Hepatocyte (in vitro differentiated cells): ENCODE data around the gene GLT8D1. TPM values are rescaled to one million over a fixed set of nuclear protein-coding genes. Genes with fewer than 3 reads are reported as not detected.
A peak's percentile ranks its signal among the peaks of the same experiment; 100 is the strongest.
"Not testable (repeated sequence)": the region's sequence is repeated elsewhere in the genome, so short reads cannot be mapped to it uniquely, and the experiment has no call there.

Source experiments
- DNase-seq: peaks from one replicate; pipeline ENCODE4 v3.0.0-alpha.2; 2016; ENCODE audit warnings: low spot score
- H2AFZ ChIP-seq: fragments of 200-600 bp; sonication (generic); 2 replicates; pipeline ENCODE4 v1.6.0; 2016; ENCODE audit warnings: antibody characterized with exemption, mild to moderate bottlenecking
- H3K27ac ChIP-seq: fragments of 200-600 bp; sonication (generic); 2 replicates; pipeline ENCODE4 v1.5.1; 2016; ENCODE audit warnings: mild to moderate bottlenecking
- H3K27me3 ChIP-seq: fragments of 200-600 bp; sonication (generic); 2 replicates; pipeline ENCODE4 v1.6.1; 2016
- H3K36me3 ChIP-seq: fragments of 200-600 bp; sonication (generic); replicated peaks from 2 replicates; pipeline ENCODE4 v1.5.1; 2016; ENCODE audit warnings: low read depth; ENCODE audit not compliant: insufficient read depth
- H3K4me1 ChIP-seq: fragments of 200-600 bp; sonication (generic); 2 replicates; pipeline ENCODE4 v1.5.1; 2016; ENCODE audit warnings: mild to moderate bottlenecking, moderate library complexity; ENCODE audit not compliant: insufficient read depth
- H3K4me2 ChIP-seq: fragments of 200-600 bp; sonication (generic); 2 replicates; pipeline ENCODE4 v1.6.0; 2016
- H3K4me3 ChIP-seq: fragments of 200-600 bp; sonication (generic); 2 replicates; pipeline ENCODE4 v1.5.1; 2016; ENCODE audit warnings: mild to moderate bottlenecking
- H3K79me2 ChIP-seq: fragments of 200-600 bp; sonication (generic); 2 replicates; pipeline ENCODE4 v1.6.0; 2017; ENCODE audit warnings: mild to moderate bottlenecking
- H3K9me2 ChIP-seq: fragments of 200-600 bp; sonication (generic); replicated peaks from 2 replicates; pipeline ENCODE4 v1.6.0; 2017; ENCODE audit warnings: mild to moderate bottlenecking; ENCODE audit not compliant: insufficient read depth
- H3K9me3 ChIP-seq: fragments of 200-600 bp; sonication (generic); 2 replicates; pipeline ENCODE4 v1.5.1; 2016; ENCODE audit warnings: low read depth, mild to moderate bottlenecking
- H4K20me1 ChIP-seq: fragments of 200-600 bp; sonication (generic); 2 replicates; pipeline ENCODE4 v1.6.0; 2016; ENCODE audit warnings: mild to moderate bottlenecking; ENCODE audit not compliant: insufficient read depth, poor library complexity, severe bottlenecking
- EZH2 ChIP-seq: fragments of 200-600 bp; sonication (generic); IDR thresholded peaks from 2 replicates; pipeline ENCODE4 v1.6.1; 2016; ENCODE audit warnings: antibody characterized with exemption, mild to moderate bottlenecking, borderline replicate concordance
- EZH2phosphoT487 ChIP-seq: fragments of 200-600 bp; sonication (generic); IDR thresholded peaks from one replicate; pipeline ENCODE4 v1.6.1; 2018; ENCODE audit warnings: antibody characterized with exemption, mild to moderate bottlenecking, low read depth, moderate library complexity; ENCODE audit not compliant: unreplicated experiment, severe bottlenecking
- WGBS: methylation state at CpG from one replicate; pipeline ENCODE4 v1.1.6; 2016; ENCODE audit warnings: low lambda C conversion rate; ENCODE audit errors: missing lambda C conversion rate; 5-methylcytosine and 5-hydroxymethylcytosine counted together
- polyA plus RNA-seq: library from polyadenylated mRNA; unstranded; fragments of >200 nt; fragmentation: Nextera tagmentation; extraction: Ambion mirVana; gene quantifications from 2 replicates; pipeline ENCODE4 v1.2.1, GENCODE V29; 2016
- total RNA-seq: library from RNA; depleted of rRNA; stranded (reverse); fragments of >200 nt; gene quantifications from 2 replicates; pipeline ENCODE4 v1.2.3, GENCODE V29; 2014
- TF ChIP-seq, protein P1 (sequence below): fragments of 200-600 bp; sonication (generic); IDR thresholded peaks from 2 replicates; pipeline ENCODE4 v1.5.1; 2016; ENCODE audit warnings: antibody characterized with exemption, mild to moderate bottlenecking; ENCODE audit not compliant: poor library complexity

The GLT8D1 gene
- total and polyA plus RNA-seq, 2 experiments from 2014 or later = 79.9 to 97.9 TPM

DNA sequence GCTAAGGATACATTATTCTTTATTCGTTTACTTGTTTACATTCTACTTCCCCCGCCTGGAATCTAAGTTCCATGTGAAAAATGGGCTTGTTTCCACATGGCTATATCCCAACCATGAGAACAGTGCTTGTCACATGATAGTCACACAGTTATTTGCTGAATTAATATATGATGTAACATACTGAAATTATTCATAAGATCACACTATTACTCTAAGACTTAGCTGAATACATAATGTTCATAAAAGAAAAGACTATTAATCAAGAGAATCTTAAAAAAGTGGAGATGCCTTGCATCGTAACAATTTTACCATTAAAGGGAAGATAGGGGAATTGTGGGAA lies 26.4 kb downstream of the GLT8D1 start:
- peaks cover 15% of the 10 kb centered on the region for H3K4me1 ChIP-seq
- peaks cover 85% of the 10 kb centered on the region for H3K79me2 ChIP-seq
- no peaks in the 10 kb centered on the region for H3K9me2 ChIP-seq
- H2AFZ ChIP-seq = no peak overlapping the region
- no peak overlapping the region for H3K27ac ChIP-seq
- TF ChIP-seq EZH2 = no peak
- TF ChIP-seq, protein P1, sequence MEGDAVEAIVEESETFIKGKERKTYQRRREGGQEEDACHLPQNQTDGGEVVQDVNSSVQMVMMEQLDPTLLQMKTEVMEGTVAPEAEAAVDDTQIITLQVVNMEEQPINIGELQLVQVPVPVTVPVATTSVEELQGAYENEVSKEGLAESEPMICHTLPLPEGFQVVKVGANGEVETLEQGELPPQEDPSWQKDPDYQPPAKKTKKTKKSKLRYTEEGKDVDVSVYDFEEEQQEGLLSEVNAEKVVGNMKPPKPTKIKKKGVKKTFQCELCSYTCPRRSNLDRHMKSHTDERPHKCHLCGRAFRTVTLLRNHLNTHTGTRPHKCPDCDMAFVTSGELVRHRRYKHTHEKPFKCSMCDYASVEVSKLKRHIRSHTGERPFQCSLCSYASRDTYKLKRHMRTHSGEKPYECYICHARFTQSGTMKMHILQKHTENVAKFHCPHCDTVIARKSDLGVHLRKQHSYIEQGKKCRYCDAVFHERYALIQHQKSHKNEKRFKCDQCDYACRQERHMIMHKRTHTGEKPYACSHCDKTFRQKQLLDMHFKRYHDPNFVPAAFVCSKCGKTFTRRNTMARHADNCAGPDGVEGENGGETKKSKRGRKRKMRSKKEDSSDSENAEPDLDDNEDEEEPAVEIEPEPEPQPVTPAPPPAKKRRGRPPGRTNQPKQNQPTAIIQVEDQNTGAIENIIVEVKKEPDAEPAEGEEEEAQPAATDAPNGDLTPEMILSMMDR = no peak
- TF ChIP-seq EZH2phosphoT487 = no peak
- H4K20me1 ChIP-seq = peaks cover 5% of the 10 kb centered on the region
- H3K9me3 ChIP-seq = no peaks in the 10 kb centered on the region
- 95% methylated on average over 3 of the region's 3 CpGs for whole genome bisulfite sequencing
- H3K36me3 ChIP-seq = no peaks in the 10 kb centered on the region
- H3K4me3 ChIP-seq = no peak overlapping the region
- no peaks in the 10 kb centered on the region for H3K27me3 ChIP-seq
- H3K4me2 ChIP-seq = no peak overlapping the region
- no peak for DNase-seq

DNA sequence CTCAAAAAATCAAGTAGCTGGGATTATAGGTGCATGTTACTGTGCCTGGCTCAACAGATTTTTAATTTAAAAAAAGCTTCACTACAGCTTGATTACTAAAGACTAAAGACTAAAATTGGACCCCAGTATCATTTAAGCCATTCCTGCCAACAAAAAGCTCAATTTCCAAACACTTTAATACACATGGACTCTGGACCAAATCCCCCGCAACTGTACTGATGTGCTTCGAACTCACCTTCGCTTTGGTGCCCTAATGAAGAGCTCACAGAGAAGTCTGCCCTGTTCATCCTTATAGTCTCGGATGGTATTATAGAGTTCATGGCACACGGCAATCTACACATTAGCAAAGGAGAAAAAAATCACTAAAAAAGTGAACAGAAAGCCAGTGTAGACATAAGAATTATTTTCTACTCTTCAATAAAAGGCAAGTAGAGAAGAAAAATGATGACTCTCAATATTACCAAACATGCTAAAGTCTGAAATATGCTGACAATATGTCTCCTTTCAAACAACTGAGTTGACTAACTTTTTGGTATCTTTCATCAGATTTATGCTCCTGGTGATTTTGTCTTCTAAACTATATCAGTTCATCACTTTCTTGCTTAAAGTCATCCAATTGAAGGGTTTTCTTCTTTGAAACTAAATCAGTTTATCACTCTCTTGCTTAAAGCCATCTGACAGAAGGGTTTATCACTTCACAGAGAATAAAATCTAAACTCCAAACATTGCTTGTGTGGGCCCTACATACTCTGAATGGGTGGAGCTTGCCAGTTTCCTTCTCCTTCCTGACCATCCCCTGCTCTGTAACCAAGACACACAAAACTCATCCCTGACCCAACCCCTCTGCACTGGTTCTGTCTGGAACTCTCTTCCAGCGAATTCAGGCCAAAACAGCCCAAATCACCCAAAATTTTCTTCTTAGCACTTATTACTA lies 27.1 kb downstream of the GLT8D1 start:
- Histone ChIP-seq H3K36me3 (no peaks in the 10 kb centered on the region), H3K27ac (no peak overlapping the region), H3K9me2 (no peaks in the 10 kb centered on the region), H3K4me3 (no peak overlapping the region), H4K20me1 (peaks cover 5% of the 10 kb centered on the region), H2AFZ (no peak overlapping the region), H3K4me1 (peaks cover 9% of the 10 kb centered on the region), H3K4me2 (no peak overlapping the region), H3K79me2 (peaks cover 83% of the 10 kb centered on the region), H3K9me3 (no peaks in the 10 kb centered on the region), H3K27me3 (no peaks in the 10 kb centered on the region)
- no peak for TF ChIP-seq EZH2phosphoT487
- TF ChIP-seq, protein P1 = no peak
- no peak for TF ChIP-seq EZH2
- DNase-seq = no peak
- WGBS = 99% methylated on average over 6 of the region's 6 CpGs

DNA sequence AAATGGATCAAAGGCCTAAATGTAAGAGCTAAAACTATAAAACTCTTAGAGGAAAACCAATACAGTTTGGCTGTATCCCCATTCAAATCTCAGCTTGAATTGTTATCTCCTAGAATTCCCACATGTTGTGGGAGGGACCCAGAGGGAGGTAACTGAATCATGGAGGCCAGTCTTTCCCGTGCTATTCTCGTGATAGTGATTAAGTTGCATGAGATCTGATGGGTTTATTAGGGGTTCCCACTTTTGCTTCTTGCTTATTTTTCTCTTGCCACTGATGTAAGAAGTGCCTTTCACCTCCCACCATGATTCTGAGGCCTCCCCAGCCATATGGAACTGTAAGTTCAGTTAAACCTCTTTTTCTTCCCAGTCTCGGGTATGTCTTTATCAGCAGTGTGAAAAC lies 29.4 kb downstream of the GLT8D1 start:
- not testable (repeated sequence) for H3K4me3 ChIP-seq, H4K20me1 ChIP-seq, H3K27ac ChIP-seq, DNase-seq, H3K36me3 ChIP-seq, H3K9me3 ChIP-seq, H3K27me3 ChIP-seq, H2AFZ ChIP-seq, H3K4me1 ChIP-seq, H3K4me2 ChIP-seq, H3K9me2 ChIP-seq
- peaks cover 76% of the 10 kb centered on the region for H3K79me2 ChIP-seq
- 90% methylated on average over 3 of the region's 3 CpGs for WGBS

DNA sequence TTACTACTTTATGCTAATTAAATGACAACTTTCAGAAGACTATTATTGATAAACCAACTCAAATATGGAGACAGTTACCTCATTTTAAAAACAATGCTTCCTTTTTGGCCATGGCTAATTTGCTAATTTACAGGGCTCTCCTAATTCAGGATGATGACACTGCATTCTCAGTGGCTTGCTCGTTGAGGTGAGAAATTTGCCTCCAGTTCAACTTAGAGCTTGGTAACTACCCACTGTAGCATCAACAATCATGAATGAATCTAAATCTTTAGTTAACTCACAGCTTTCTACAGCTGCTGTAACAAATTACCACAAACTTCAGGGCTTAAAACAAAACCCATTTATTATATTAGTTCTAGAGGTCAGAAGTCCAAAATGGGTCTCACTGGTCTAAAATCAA lies 33.9 kb downstream of the GLT8D1 start:
- no peak for TF ChIP-seq EZH2phosphoT487
- no peak for TF ChIP-seq EZH2
- TF ChIP-seq, protein P1 = no peak
- 90% methylated on average over 1 of the region's 1 CpG for WGBS
- H3K27ac ChIP-seq = peak overlapping the region; percentile 66
- peaks cover 47% of the 10 kb centered on the region for H3K79me2 ChIP-seq
- DNase-seq = no peak
- H4K20me1 ChIP-seq = no peaks in the 10 kb centered on the region
- no peak overlapping the region for H2AFZ ChIP-seq
- no peaks in the 10 kb centered on the region for H3K36me3 ChIP-seq
- no peaks in the 10 kb centered on the region for H3K4me1 ChIP-seq
- no peaks in the 10 kb centered on the region for H3K9me3 ChIP-seq
- H3K4me2 ChIP-seq = no peak overlapping the region
- no peak overlapping the region for H3K4me3 ChIP-seq
- H3K9me2 ChIP-seq = no peaks in the 10 kb centered on the region
- H3K27me3 ChIP-seq = no peaks in the 10 kb centered on the region
